Left ventricle myocardium inferior (tissue), 1 donor: Measurements from ENCODE around the gene SELENOS. TPM values are rescaled to one million over a fixed set of nuclear protein-coding genes. Genes with fewer than 3 reads are reported as not detected.
A peak's percentile ranks its signal among the peaks of the same experiment; 100 is the strongest.

ENCODE experiments used
- DNase-seq: peaks from one replicate; pipeline ENCODE4 v3.0.0-alpha.2; 2020
- H3K27ac ChIP-seq: fragments of 200-600 bp; replicated peaks from 2 replicates; pipeline ENCODE4 v1.8.0; 2021
- H3K27me3 ChIP-seq: fragments of 200-600 bp; 2 replicates; pipeline ENCODE4 v1.8.0; 2021; ENCODE audit warnings: low read depth
- H3K36me3 ChIP-seq: fragments of 200-600 bp; 2 replicates; pipeline ENCODE4 v1.8.0; 2021
- H3K4me1 ChIP-seq: fragments of 200-600 bp; 2 replicates; pipeline ENCODE4 v1.8.0; 2021
- H3K4me3 ChIP-seq: fragments of 200-600 bp; 2 replicates; pipeline ENCODE4 v1.8.0; 2021; ENCODE audit warnings: mild to moderate bottlenecking, moderate library complexity
- H3K9me3 ChIP-seq: fragments of 200-600 bp; replicated peaks from 2 replicates; pipeline ENCODE4 v1.8.0; 2021
- intact Hi-C: fragments of 100-400 bp; cut with micrococcal nuclease; formaldehyde crosslinking; loops from one replicate; pipeline ENCODE4 v1.11.0; 2022
- total RNA-seq: library from RNA; stranded (reverse); fragmentation: NEBNext Ultra II Directional; extraction: Animal tissue kit (Norgen Biotek cat#: 25700); gene quantifications from one replicate; pipeline ENCODE4 v1.2.1, GENCODE V29; 2021
- TF ChIP-seq, protein P1 (sequence below): fragments of 200-600 bp; IDR thresholded peaks from 2 replicates; pipeline ENCODE4 v1.8.0; 2021; ENCODE audit warnings: antibody characterized with exemption, mild to moderate bottlenecking, borderline replicate concordance
- donor health status: DM: no; HTN: yes; CAD: no; lungs with severe emphysema.

The SELENOS gene
- total RNA-seq, 1 donor from 2014 or later: 50.6 TPM

DNA sequence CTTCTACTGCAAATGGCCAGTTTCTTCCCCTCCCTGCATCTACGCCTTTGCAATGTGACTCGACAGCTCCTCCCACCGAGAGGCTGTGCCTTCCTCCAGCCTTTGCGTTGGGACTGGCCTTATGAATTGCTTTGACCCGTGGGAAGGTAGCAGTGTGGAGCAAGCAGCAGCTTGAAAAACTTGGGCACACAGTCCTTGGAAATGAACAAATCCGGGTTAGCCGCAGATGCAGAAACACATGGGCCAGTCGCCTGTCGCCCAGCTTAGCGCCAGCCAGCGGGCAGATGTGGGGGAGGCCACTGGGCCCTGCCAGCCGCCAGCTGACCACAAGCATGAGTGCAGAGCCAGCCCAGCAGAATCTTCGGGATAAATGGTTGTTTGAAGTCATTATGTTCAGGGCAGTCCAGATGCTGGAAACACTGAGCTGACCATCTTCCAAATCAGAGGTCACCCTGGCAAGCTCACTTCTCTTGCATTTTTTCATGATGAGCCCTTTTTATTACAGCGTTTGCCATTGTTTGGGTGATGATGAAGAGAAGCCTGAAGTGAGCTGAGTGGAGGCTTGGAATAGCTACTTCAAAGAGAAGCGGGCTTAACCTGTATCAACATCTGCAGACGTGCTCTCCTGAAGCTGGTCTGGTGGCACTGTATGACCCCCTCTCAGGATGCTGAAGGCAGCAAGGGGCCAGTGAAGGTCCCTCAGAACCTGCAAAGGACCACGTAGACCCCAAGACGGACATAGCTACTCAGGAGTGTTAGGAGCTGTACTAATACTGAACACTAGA, 9.8 kb downstream of the SELENOS start:
- no peak for DNase-seq

GRCh38 chr15:101266787-101267186, 10.5 kb downstream of the SELENOS start:
- TF ChIP-seq, protein P1, sequence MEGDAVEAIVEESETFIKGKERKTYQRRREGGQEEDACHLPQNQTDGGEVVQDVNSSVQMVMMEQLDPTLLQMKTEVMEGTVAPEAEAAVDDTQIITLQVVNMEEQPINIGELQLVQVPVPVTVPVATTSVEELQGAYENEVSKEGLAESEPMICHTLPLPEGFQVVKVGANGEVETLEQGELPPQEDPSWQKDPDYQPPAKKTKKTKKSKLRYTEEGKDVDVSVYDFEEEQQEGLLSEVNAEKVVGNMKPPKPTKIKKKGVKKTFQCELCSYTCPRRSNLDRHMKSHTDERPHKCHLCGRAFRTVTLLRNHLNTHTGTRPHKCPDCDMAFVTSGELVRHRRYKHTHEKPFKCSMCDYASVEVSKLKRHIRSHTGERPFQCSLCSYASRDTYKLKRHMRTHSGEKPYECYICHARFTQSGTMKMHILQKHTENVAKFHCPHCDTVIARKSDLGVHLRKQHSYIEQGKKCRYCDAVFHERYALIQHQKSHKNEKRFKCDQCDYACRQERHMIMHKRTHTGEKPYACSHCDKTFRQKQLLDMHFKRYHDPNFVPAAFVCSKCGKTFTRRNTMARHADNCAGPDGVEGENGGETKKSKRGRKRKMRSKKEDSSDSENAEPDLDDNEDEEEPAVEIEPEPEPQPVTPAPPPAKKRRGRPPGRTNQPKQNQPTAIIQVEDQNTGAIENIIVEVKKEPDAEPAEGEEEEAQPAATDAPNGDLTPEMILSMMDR: no peak
- intact Hi-C loops: no loop called here
- Histone ChIP-seq H3K27me3 (no peaks in the 10 kb centered on the region), H3K27ac (peak overlapping the region; percentile 45), H3K36me3 (peaks cover 16% of the 10 kb centered on the region), H3K4me3 (no peak overlapping the region), H3K9me3 (no peaks in the 10 kb centered on the region), H3K4me1 (peaks cover 22% of the 10 kb centered on the region)
- DNase-seq: no peak

More for the DNA sequence above, 9.8 kb downstream of the SELENOS start:
- H3K4me1 ChIP-seq: peaks cover 24% of the 10 kb centered on the region
- peaks cover 24% of the 10 kb centered on the region for H3K36me3 ChIP-seq
- intact Hi-C loops: no loop called here
- no peaks in the 10 kb centered on the region for H3K27me3 ChIP-seq
- peak overlapping the region; percentile 45 for H3K27ac ChIP-seq
- no peaks in the 10 kb centered on the region for H3K9me3 ChIP-seq
- no peak overlapping the region for H3K4me3 ChIP-seq
- TF ChIP-seq, protein P1: no peak

GRCh38 chr15:101266034-101266433, 11.3 kb downstream of the SELENOS start:
- no peak overlapping the region for H3K4me3 ChIP-seq
- TF ChIP-seq, protein P1: no peak
- DNase-seq: no peak
- H3K9me3 ChIP-seq: no peaks in the 10 kb centered on the region
- peak overlapping the region; percentile 45 for H3K27ac ChIP-seq
- peaks cover 22% of the 10 kb centered on the region for H3K4me1 ChIP-seq
- H3K36me3 ChIP-seq: peaks cover 9% of the 10 kb centered on the region
- intact Hi-C loops: no loop called here
- no peaks in the 10 kb centered on the region for H3K27me3 ChIP-seq

- Histone ChIP-seq H3K27me3 (no peaks in the 10 kb centered on the region), H3K36me3 (no peaks in the 10 kb centered on the region), H3K4me3 (no peak overlapping the region), H3K9me3 (no peaks in the 10 kb centered on the region), H3K27ac (no peak overlapping the region), H3K4me1 (peaks cover 22% of the 10 kb centered on the region)
- TF ChIP-seq, protein P1: no peak
- no peak for DNase-seq
- intact Hi-C loops: no loop called here
Measured at GRCh38 chr15:101264911-101265641, 12.2 kb downstream of the SELENOS start.

DNA sequence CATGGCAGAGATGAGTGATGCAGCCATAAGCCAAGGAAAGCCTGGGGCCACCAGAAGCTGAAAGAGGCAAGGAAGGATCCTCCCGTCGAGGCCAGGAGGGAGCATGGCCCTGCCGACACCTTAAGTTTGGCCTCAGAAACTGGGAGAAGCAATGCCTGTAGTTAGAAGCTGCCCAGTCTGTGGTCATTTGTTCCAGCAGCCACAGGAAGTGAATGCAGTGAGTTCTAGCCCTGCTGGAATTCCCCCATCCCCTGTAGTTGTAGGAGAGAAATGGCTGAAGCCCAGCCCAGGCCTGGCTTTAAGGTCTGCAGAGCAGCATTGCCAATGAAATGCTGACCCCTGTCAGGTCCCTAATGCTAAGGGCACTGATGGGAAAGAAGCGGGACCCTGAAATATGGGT, 13.3 kb downstream of the SELENOS start:
- DNase-seq: no peak

More for the DNA sequence above, 13.3 kb downstream of the SELENOS start:
- Histone ChIP-seq H3K4me3 (no peak overlapping the region), H3K27ac (no peak overlapping the region), H3K36me3 (no peaks in the 10 kb centered on the region), H3K4me1 (peaks cover 22% of the 10 kb centered on the region), H3K9me3 (no peaks in the 10 kb centered on the region), H3K27me3 (no peaks in the 10 kb centered on the region)
- TF ChIP-seq, protein P1: no peak
- intact Hi-C loops: no loop called here
